HT-29 (cell line): ENCODE results near the gene MRPL34. TPM values are rescaled to one million over a fixed set of nuclear protein-coding genes. Genes with fewer than 3 reads are reported as not detected.

Source experiments
- DNase-seq: peaks from one replicate; pipeline ENCODE4 v3.0.0-alpha.2; 2015; ENCODE audit warnings: low spot score
- total RNA-seq: library from RNA; depleted of rRNA; stranded (reverse); fragments of >200 nt; shearing (Covaris generic); gene quantifications from 2 replicates; pipeline ENCODE4 v1.2.3, GENCODE V29; 2014

The MRPL34 gene
- total RNA-seq, 1 experiment from 2014 or later, result 94.6 TPM

DNA sequence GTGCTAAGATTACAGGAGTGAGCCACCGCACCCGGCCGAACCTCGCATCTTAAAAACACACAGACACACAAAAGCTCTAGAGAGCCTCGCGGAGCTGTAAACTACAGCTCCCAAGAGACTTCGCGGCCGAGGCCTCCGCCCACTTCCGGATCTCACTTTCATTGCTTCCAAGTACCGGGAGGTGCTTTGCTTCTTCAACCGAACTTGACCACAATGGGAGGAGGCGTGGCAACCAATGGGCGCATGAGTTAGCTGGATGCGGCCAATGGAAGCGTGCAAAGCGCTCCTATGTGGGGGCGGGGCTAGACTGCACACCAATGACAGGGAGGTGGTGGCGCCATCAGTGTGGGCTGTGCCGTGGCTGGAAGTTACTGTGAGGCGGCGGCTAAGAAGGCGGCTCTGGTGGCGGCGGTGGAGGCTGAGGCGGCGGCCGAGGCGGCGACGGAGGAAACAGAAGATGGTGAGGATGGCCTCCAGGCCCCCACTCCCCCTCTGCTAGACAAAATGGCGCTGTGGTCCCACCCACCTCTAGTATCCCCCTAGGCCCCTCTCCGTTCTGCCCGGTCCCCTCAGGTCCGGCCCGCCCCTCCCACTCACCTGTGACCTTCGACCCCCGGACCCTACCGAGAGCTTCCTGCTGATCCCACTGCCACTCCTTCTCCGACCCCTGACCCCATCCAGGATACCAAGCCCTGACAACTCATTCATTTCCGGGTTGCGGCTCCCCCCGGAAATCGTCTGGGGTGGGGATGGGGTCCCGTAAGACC, 3.7 kb downstream of the MRPL34 start, which contains the start of gene DDA1:
TSS of gene DDA1 (plus strand) at position 366 of the 767 bp plus-strand sequence. CDS start at position 458, 92 bp downstream.
- DNase-seq, result peak; percentile 98

DNA sequence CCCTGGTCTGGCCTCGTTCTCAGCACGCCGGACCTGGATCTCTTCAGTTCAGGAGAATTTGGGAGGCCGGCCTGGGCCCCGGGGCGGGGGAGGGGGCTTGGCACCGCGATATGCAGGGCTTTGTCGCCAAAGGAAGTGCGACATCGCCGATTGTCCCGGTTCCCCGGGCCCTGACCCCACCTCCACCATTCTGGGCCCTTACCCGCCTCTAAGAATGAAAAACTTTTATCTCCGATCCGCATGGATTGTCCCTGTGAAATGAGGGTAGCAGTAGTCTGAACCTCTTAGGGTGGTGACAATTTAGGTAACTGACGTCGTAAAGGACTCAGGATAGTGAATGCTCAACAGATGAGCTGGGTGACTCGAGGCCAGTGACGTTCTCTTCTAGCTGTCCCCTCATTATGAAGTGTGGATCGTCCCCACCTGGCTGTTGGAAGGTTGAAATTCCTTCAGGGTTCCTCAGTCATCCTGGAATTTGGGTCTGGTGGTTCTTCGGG, 4.3 kb downstream of the MRPL34 start:
- DNase-seq, result no peak

DNA sequence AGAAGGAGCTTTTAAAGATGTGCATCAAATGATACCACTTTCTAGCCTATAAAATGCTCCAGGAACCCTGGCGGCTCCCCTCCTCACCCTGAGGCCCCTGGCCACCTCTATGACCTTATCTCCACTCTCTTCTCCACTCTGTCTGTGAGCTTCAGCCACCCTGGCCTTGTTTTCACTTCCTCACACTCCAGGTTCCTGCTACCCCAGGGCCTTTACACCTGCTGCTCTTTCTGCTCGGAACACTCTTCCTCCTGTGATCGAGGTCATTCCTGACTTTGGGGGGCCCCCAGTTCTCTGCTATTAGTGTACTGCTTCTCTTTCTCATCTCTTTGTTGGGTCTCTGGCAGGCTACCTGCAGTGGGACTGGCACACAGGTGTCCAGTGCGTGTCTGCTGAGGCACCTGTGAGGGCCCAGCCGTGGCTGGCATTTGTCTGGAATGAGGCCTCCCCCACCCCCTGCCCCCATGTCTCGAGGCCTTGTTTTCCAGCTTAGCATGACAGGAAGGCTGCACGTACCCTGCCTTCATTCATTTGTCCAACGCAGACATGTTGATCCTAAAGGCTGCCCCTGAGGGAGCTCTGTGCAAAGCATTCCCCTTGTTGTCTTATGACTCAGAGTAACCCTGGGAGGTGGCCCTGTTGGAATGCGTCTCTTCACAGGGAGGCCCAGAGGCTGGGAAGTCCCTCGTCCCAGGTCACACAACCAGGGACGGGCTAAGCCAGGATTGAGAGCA, 6.0 kb downstream of the MRPL34 start:
- no peak for DNase-seq

DNA sequence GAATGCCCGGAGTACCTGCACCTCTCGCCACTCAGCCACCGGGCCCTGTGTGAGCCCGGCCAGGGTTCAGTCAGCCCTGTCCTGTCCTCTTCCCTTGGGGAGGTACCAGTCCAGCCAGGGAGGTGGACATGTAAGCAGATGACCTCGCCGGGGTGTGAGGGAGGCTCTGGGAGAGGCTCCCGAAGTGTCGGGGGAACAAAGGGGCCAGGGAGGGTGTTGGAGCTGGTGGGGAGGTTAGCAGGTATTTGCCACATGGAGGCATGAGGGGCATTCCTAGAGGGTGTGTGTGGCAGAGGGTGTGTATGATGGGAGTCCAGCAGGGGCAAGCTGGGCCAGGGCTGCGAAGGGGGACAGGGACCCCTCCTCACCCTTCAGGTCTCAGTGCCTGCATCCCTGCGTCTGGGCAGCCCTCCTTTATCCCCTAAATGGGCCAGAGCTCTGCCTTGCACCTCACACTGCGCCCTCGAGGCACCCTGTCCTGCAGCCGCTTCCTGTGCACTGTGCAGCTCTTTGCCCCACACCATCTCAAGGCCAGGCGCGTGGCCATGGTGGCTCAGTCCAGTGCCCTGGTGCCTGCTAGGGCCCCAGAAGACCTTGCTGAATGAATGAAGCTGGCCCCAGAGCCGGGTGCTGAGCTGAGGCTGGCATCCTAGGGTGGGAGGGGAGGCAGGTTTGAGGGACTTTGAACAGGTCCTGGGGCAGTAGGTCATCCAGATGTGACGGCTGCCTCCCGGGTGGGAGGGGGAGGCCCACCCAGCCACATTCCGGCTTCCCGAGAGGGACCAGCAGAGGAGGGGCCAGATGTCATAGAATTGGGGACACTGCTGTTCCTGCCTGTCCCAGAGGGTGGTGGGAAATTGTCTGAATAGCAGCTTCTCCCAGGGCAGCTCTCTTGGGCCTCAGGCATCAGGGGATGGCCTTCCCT, 6.8 kb downstream of the MRPL34 start:
- DNase-seq, result no peak

DNA sequence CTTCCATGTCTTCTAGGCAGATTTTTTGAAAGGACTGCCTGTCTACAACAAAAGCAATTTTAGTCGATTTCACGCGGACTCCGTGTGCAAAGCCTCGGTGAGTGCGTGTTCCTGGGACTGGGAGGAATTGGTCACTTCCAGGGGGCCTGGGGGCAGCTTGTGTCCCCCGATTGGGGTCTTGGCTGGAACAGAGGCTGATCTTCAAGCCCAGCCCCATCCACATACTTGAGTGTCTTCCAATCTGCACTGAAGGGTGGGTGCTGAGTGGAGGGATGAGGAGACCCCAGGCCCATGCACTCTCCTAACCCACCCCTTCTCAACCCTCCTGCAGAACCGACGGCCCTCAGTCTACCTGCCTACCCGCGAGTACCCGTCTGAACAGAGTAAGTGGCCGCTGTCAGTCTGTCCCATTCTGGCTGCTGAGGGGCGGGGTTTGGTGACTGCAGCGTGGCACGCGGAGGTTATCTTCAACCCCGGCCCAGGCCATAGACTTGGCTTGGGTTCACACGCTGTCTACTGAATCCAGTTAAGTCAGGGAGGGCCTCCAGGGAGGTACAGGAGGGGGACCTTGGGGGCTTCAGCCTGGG, 8.4 kb downstream of the MRPL34 start:
- DNase-seq, result no peak

DNA sequence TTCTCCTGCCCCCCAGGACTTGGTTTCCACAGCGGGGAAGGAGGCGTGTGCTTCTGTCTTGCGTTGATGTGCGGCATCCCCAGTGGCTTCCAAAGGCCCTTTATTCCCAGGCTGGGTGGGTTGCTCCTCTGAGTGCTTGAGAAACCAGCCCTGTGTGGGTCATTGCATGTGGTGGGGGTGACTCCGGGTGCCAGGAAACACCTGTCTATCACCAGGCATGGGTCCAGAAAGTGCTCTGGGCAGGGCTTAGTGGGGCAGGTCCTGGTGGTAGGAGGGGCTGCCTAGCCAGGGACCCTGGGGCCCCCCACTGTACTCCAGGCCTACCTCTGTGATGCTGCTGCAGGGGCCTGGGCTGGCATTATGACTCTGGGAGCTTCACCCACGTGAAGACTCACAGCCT, 13.3 kb downstream of the MRPL34 start:
- DNase-seq, result no peak

DNA sequence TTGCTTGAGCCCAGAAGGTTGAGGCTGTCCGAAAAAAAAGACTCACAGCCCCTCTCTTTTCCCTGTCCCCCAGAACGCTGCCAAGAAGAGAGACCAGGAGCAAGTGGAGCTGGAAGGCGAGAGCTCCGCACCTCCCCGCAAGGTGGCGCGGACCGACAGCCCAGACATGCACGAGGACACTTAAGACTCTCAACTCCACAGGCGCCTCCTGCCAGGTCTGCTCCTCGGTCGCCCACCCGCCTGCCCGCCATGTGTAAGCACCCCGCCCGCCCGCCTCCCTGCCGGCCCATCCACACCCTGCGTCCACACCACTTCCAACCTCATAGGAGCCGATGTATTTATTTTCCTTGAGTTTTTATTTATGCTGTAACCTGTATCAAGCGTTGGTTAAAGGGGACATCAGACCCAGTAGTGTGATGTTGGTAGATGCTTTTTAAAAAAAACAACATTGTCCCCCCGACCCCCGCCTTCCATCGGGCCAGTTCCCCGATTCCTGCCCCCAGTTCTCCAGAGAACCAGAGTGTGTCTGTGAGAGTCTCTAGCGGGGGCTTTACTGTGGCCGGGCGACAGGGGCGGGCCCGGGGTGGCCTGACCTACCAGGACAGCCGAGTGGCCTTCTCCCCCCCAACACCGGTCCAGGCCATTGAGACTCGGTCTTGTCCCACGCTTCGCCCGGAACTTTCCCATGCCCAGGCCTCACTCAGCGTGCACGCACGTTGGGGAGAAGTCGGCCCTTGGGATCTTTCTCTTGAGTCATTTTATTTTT, 14.0 kb downstream of the MRPL34 start:
- DNase-seq, result no peak

DNA sequence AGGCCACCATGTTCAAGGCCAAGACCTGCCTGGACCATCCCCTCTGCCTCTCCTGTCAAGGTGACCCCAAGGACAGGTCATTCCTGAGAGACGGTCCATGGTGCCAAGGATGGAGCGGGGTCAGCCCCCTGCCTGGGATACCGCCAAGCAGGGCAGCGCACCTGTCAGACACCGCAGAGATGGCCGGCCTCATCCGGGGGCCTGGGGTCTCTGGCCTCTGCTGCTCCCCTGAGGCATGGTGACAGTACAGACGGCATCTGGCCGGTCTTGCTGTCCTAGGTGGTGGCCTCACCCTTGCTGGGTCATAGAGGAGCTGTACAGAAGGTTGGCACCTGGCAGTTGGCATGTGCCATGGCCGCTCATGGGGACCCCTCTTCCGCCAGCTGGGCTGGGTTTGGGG, 14.8 kb downstream of the MRPL34 start:
- DNase-seq, result no peak

DNA sequence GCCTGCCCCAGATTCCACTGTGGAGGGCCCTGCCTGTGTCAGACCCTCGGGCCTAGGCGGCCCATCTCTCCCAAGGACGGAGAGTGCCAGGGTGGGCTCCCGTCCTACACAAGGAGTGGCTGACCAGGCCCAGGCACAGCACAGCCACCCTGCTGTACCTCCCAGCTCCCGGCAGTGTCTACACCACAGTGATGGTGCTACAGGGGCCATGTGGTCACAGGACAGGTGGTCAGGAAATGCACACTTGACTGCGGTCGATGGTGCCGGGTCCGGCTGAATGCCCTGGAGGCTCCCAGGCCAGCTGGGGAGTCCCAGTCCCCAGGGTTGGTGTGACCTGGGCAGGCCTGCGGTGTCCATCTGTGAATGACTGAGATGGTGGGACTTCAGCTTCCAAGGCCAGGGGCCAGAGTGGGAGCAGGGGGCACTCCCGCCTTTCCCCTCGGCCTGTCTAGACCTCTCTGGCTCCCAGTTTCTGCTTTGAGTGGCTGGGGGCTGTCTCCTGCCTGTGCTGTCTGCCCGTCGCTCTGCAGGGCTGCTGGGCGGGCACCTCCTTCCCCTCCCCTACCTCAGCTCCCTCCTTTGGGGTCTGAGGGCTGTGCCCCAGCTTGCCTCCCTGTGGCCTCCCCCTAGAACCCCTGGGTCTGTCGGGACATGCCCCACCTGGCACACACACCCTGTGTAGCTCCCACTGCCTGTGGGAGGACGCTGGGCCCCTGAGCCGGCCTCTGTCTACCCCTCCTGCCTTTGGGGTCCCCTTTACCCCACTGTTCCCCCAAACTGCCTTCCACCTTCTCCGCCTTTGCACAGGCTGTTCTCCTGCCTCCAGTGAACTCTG, 16.2 kb downstream of the MRPL34 start:
- DNase-seq, result no peak

DNA sequence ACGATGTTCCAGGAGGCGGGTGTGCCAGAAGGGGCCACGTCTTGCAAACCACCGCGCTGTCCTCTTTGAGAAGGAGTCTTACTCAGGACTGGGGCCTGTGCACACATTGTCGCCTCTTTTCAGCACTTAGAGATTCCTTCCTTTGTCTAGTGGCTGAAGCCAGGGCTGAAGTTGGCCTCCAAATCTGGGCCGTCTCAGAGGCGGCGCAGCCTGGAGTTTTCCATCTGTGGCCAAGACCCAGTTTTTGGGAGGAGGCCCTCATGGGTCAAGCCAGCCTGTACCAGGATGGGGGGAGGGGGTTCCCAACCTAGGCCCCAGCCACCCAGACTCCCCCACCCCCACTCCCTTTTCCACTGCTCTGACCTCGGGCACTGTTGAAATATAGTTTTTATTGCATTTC, 17.2 kb downstream of the MRPL34 start:
- no peak for DNase-seq

DNA sequence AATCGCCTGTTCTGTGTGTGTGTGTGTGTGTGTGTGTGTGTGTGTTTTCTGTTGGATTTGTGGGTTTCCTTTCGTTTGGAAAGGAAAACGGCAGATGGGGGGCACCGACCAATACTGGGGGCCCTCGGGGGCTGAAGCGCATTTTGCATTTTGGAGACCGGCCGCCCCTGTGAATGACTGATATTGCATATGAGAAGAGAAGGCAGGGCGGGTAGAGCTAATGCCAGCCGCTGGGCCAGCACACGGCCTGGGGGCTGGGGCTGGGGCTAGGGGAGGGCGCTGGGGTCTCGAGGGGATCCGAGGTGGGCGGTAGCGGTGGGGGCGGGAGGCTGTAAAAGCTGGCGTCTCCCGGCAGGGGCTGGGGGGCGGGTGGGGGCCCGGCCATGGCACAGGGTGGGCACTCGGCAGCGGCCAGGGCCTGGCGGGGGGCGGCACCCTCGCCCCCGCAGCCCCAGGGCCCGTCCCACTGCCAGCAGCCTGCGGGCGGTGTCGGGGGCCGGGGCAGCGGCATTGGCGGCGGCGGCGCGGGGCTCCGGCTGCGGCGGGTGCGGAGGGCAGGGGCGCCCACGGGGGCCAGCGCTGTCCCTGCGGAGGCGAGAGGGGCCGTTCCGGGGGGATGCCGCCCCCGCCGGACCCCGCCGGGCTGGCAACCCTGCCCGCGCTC, 17.8 kb downstream of the MRPL34 start:
- DNase-seq, result no peak

DNA sequence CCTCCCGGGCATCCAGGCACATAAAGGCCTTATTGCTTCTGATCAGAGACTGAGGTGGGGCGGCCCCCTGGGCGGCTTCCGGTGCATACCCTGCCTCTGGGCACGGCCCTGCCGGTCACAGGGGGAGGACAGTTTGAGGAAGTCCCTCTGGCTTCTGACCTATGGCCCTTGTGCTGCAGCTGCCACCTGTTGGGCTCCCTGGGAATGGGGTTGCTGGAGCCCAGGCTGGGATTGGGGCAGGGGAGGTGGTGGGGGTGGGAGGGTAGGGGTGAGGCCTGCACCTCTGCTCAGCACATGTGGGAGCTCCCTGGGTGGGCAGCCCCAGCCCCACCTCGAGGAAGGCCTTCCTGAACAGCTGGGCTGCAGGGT, 18.3 kb downstream of the MRPL34 start:
- DNase-seq, result no peak

DNA sequence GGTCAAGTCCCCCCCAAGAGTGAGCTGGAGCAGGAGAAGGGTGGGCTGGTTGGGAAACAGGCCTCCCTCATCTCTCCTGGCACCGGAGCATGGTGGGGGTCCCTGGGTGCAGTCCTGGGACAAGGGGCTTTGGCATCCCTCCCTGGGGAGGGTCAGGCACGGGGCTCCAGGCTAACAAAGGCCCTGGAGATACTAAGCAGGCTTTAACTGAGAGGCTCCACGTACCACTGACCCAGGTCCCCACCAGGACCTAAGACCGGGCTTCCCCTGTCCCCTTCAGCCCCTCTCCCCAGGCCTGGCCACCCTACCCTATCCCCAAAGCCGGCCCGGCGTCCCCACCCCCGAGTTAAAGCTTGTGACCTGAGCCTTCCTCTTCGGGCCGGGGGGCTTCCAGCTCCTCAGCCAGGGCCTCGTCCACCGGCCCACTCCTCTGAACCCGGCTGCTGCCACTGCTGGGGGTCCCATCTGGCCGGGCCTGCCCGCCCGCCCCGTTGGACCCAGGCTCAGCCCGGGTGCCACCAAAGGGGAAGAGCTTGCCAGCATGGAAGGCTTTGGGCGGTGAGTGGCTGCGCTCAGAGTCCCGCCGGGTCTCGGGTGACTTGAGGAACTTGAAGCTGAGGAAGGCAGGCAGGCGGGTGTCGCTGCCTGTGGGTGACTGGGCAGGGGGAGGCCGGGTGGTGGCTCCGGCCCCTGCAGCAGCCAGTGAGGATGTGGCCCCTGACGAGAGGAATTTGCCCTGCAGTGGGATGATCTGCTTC, 18.9 kb downstream of the MRPL34 start:
- no peak for DNase-seq

DNA sequence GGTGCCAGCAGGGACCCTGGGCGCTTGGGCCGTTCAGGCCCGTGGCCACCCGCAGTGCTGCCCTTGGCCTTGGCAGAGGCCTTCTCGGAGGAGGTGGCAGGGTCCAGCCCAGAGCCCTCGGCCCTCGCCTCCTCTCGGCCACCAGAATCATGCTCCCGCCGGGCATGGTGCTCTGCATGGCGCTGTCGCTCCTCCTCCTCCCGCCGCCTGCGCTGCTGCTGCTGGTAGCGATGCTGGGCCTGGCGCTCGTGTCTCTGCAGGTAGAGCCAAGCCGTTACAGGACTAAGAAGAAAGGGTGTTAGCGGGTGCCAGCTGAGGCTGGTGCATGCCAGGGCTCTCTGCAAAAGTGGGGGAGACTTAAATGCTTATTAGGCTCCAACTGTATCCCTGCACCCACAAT, 19.5 kb downstream of the MRPL34 start:
- DNase-seq, result no peak

DNA sequence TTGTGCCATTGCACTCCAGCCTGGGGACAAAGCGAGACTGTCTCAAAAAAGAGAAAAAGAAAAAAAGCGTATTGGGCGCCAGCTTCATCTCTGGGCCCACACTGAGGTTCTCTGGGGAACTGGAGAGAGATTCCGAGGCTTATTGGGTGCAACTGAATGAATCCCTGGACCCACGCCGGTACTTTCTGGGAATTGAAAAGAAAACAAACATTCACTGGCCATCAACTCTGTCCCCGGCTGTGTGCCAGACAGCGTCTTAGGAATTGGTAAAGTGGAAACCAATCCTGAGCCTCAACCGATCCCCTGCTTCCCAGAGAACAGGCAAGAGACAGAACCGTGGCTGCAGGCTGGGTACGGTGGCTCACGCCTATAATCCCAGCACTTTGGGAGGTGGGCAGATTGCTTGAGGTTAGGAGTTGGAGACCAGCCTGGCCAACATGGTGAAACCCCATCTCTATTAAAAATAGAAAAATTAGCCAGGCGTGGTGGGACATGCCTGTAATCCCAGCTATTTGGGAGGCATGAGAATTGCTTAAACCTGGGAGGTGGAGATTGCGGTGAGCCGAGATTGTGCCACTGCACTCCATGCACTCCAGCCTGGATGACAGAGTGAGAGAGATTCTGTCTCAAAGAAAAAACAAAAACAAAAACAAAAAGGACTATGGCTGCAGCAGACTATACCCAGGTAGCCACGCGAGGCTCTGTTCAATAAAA, 20.4 kb downstream of the MRPL34 start:
- DNase-seq, result no peak

DNA sequence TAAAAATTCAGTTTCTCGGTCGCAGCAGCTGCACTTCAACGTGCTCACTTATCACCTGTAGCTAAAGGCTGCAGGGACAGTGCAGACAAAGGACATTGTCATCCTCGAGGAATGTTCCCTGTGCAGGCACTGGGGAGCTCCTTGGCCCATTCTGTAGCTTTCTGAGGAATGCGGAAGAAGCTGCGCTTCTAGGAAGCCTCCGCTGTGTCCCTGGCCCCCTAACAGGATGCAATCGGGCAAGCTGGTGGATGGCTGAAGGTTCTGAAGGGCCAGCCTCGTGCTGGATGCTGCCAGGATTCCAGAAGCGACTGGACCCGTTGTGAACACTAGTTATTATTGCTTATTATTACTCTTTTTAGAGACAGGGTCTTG, 20.9 kb downstream of the MRPL34 start:
- DNase-seq, result no peak

DNA sequence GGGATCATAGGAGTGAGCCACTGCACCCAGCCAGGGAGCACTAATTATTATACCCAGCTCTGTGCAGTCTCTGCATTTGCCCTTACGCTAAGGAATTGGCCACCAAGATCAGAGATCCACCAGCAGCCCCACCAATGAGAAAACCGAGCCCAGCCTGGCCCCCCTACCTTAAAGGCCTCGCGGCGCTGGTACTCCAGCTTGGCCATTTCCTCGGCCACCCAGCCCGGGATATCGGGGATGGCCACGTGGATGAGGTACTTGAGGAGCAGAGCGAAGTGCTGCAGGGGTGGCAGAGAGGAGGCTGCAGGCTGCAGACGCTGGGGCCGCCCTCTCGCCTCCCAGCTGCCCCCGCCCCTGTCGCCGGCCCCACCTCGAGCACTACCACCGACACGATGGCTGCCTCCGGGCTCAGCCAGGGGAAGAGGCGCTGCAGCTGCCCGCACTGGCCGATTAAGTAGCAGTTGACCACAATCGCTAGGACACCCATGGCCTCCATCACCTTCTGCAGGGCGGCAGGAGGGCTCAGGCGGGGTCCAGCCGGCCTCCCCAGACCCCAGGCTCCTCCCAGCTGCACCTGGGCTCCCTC, 21.5 kb downstream of the MRPL34 start:
- DNase-seq, result no peak
